Vagina (tissue), 2 donors: ENCODE data around the gene MAPK9.

ENCODE experiments used
- CTCF ChIP-seq, 3 experiments: fragments of 450-650 bp in 2 of 3; fragments of 200-600 bp in 1 of 3; sonication (generic) in 1 of 3; IDR thresholded peaks; one replicate each; pipeline ENCODE4 v1.5.1; 2017 to 2019; ENCODE audit warnings: antibody characterized with exemption in 3 of 3, mild to moderate bottlenecking in 2 of 3, moderate library complexity in 2 of 3
- POLR2A ChIP-seq, 2 donors: fragments of 450-650 bp; IDR thresholded peaks; one replicate each; pipeline ENCODE4 v1.6.1; 2017; ENCODE audit warnings: antibody characterized with exemption in 2 of 2, mild to moderate bottlenecking in 2 of 2, moderate library complexity in 2 of 2
- POLR2AphosphoS5 ChIP-seq, 2 donors: sonication (generic); formaldehyde crosslinking; IDR thresholded peaks; one replicate each; pipeline ENCODE4 v1.9.0; 2017; ENCODE audit warnings: antibody characterized with exemption in 2 of 2, mild to moderate bottlenecking in 2 of 2, low read depth in 1 of 2; ENCODE audit not compliant: insufficient read depth in 1 of 2

GRCh38 chr5:180209137-180209581, 82.7 kb downstream of the MAPK9 start, which contains the start of gene RASGEF1C:
- TF ChIP-seq CTCF (IDR thresholded peaks at IDR 0.05) (no peak), POLR2AphosphoS5 (IDR thresholded peaks at IDR 0.05; ENCODE audit: insufficient read depth in 1 of 2, low read depth in 1 of 2) (no peak), POLR2A (IDR thresholded peaks at IDR 0.05) (no peak)
